IMR-90 (cell line): ENCODE data around the gene RNF6. TPM values are rescaled to one million over a fixed set of nuclear protein-coding genes. Genes with fewer than 3 reads are reported as not detected.

Experiments used
- ATAC-seq: fragments of 200-7000 bp; cut with Tn5 transposase; 2 replicates; pipeline ENCODE4 v1.9.1; 2020; ENCODE audit warnings: low read depth, mild to moderate bottlenecking, moderate library complexity
- BruUV-seq: library from RNA; stranded (reverse); fragments of 400-500 nt; replicated peaks from 2 replicates; lab custom pipeline; 2021; lab: Mats Ljungman, UMichigan
- CTCF ChIA-PET: fragments of 300-600 bp; formaldehyde crosslinking; extraction: SDS; loops from one replicate; lab custom pipeline; 2021; ENCODE audit warnings: antibody characterized with exemption; lab: Yijun Ruan, JAX
- POLR2A ChIA-PET: fragments of 300-600 bp; sonication (Branson Sonifier 250); formaldehyde crosslinking; loops from one replicate; lab custom pipeline; 2022; ENCODE audit warnings: antibody characterized with exemption; ENCODE audit not compliant: unreplicated experiment; lab: Charles Lee
- DNase-seq: peaks from one replicate; pipeline ENCODE4 v3.0.0; 2013
- H2AFZ ChIP-seq: replicated peaks from 2 replicates; pipeline ENCODE3; 2013; ENCODE audit warnings: low read length, mild to moderate bottlenecking; ENCODE audit not compliant: poor library complexity
- H2AK5ac ChIP-seq: 2 replicates; pipeline ENCODE4 v1.6.1; 2013; ENCODE audit warnings: low read depth, low read length, inconsistent platforms
- H2AK9ac ChIP-seq: replicated peaks from 2 replicates; pipeline ENCODE3; 2013; ENCODE audit warnings: mild to moderate bottlenecking, low read depth, low read length, moderate library complexity; ENCODE audit not compliant: poor library complexity
- H2BK120ac ChIP-seq: 2 replicates; pipeline ENCODE4 v1.6.1; 2013; ENCODE audit warnings: low read depth, low read length, inconsistent platforms
- H2BK15ac ChIP-seq: 3 replicates; pipeline ENCODE4 v1.6.1; 2013; ENCODE audit warnings: low read depth, low read length, inconsistent platforms
- H2BK20ac ChIP-seq: 2 replicates; pipeline ENCODE4 v1.6.1; 2013; ENCODE audit warnings: low read depth, mild to moderate bottlenecking, inconsistent platforms, low read length, moderate library complexity
- H2BK5ac ChIP-seq: 2 replicates; pipeline ENCODE4 v1.6.1; 2013; ENCODE audit warnings: mild to moderate bottlenecking, low read depth, low read length, inconsistent platforms; ENCODE audit not compliant: poor library complexity, severe bottlenecking
- H3K14ac ChIP-seq: replicated peaks from 2 replicates; pipeline ENCODE4 v1.6.1; 2013; ENCODE audit warnings: low read depth, low read length, inconsistent platforms
- H3K18ac ChIP-seq: 2 replicates; pipeline ENCODE4 v1.6.1; 2013; ENCODE audit warnings: low read depth, low read length, control low read depth
- H3K23ac ChIP-seq: 2 replicates; pipeline ENCODE4 v1.6.1; 2013; ENCODE audit warnings: low read depth, low read length, inconsistent platforms
- H3K27ac ChIP-seq: 2 replicates; pipeline ENCODE4 v1.5.1; 2013; ENCODE audit warnings: mild to moderate bottlenecking, control low read depth, low read length; ENCODE audit not compliant: insufficient read depth
- H3K27me3 ChIP-seq: 2 replicates; pipeline ENCODE4 v1.6.1; 2013; ENCODE audit warnings: low read length; ENCODE audit not compliant: control insufficient read depth, insufficient read depth
- H3K36me3 ChIP-seq: 2 replicates; pipeline ENCODE4 v1.6.1; 2013; ENCODE audit warnings: low read length, mixed read lengths; ENCODE audit not compliant: control insufficient read depth, insufficient read depth
- H3K4ac ChIP-seq: 2 replicates; pipeline ENCODE4 v1.6.1; 2013; ENCODE audit warnings: low read depth, low read length, inconsistent platforms
- H3K4me1 ChIP-seq: 2 replicates; pipeline ENCODE4 v1.6.1; 2013; ENCODE audit warnings: low read length, mixed read lengths; ENCODE audit not compliant: control insufficient read depth, insufficient read depth
- H3K4me2 ChIP-seq: 2 replicates; pipeline ENCODE4 v1.6.1; 2013; ENCODE audit warnings: low read depth, mild to moderate bottlenecking, control low read depth, low read length, moderate library complexity
- H3K4me3 ChIP-seq: 2 replicates; pipeline ENCODE4 v1.5.1; 2013; ENCODE audit warnings: low read depth, mild to moderate bottlenecking, control low read depth, low read length, moderate library complexity; ENCODE audit not compliant: insufficient read depth
- H3K56ac ChIP-seq: 2 replicates; pipeline ENCODE4 v1.6.1; 2013; ENCODE audit warnings: low read length, inconsistent platforms; ENCODE audit not compliant: insufficient read depth; ENCODE audit errors: extremely low read depth
- H3K79me1 ChIP-seq, 2 experiments: 2 replicates each; pipeline ENCODE4 v1.6.1; 2013; ENCODE audit warnings: low read length in 2 of 2, inconsistent platforms in 1 of 2, low read depth in 1 of 2
- H3K9ac ChIP-seq: 2 replicates; pipeline ENCODE4 v1.6.1; 2013; ENCODE audit warnings: low read depth, low read length, control low read depth
- H3K9me1 ChIP-seq: 2 replicates; pipeline ENCODE4 v1.6.1; 2013; ENCODE audit warnings: low read length, inconsistent platforms; ENCODE audit not compliant: insufficient read depth
- H3K9me3 ChIP-seq: 2 replicates; pipeline ENCODE4 v1.6.1; 2013; ENCODE audit warnings: low read length; ENCODE audit not compliant: control insufficient read depth, insufficient read depth
- H4K20me1 ChIP-seq: 2 replicates; pipeline ENCODE4 v1.6.1; 2013; ENCODE audit warnings: low read length, inconsistent platforms; ENCODE audit not compliant: insufficient read depth
- H4K5ac ChIP-seq: 2 replicates; pipeline ENCODE4 v1.6.1; 2013; ENCODE audit warnings: mild to moderate bottlenecking, low read depth, low read length, control low read depth
- H4K8ac ChIP-seq, 2 experiments: 2 replicates each; pipeline ENCODE4 v1.6.1; 2013; ENCODE audit warnings: low read depth in 2 of 2, low read length in 2 of 2, control low read depth in 1 of 2, inconsistent platforms in 1 of 2
- H4K91ac ChIP-seq: 2 replicates; pipeline ENCODE4 v1.6.1; 2013; ENCODE audit warnings: low read depth, low read length, inconsistent platforms; ENCODE audit not compliant: insufficient read depth
- POLR2A ChIP-seq: IDR thresholded peaks from 2 replicates; pipeline ENCODE4 v1.6.1; 2012; ENCODE audit warnings: mild to moderate bottlenecking, low read depth, low read length
- WGBS, 2 experiments: methylation state at CpG; one replicate each; pipeline versions ENCODE4 v1.1.5 to v1.1.7; 2013; ENCODE audit warnings: missing lambda C conversion rate in 2 of 2; ENCODE audit not compliant: insufficient read length in 1 of 2; ENCODE audit errors: extremely low coverage in 2 of 2; 5-methylcytosine and 5-hydroxymethylcytosine counted together
- dilution Hi-C: fragments of 300-500 bp; cut with HindIII; formaldehyde crosslinking; loops from one replicate; pipeline ENCODE4 v1.14.3; 2018; ENCODE audit warnings: low sequenced_read_pairs; ENCODE audit not compliant: unreplicated experiment
- in situ Hi-C: fragments of 300-500 bp; cut with MboI; formaldehyde crosslinking; loops from 3 replicates; pipeline ENCODE4 v1.14.3; 2019; ENCODE audit warnings: low sequenced_read_pairs, inconsistent platforms, mixed read lengths
- intact Hi-C: fragments of 100-400 bp; cut with micrococcal nuclease; formaldehyde crosslinking; loops from 2 replicates; pipeline ENCODE4 v1.10.0; 2022
- polyA plus RNA-seq, 3 experiments: library from polyadenylated mRNA; depleted of rRNA; stranded (reverse); fragments of >200 nt; gene quantifications; 2 replicates each; pipeline ENCODE4 v1.2.3, GENCODE V29; 2012; ENCODE audit warnings: low replicate concordance in 1 of 3
- total RNA-seq: library from RNA; depleted of rRNA; stranded (reverse); fragments of >200 nt; gene quantifications from 2 replicates; pipeline ENCODE4 v1.2.3, GENCODE V29; 2012
- TF ChIP-seq, protein P1 (sequence below): conservative IDR thresholded peaks from 2 replicates; pipeline ENCODE4 v1.5.1; 2012; ENCODE audit warnings: mild to moderate bottlenecking, low read depth, low read length, improper control_type of control experiment

The RNF6 gene
- total and polyA plus RNA-seq, 2 of the 4 experiments (the other 2 are of a cell fraction) = 22.9 to 33.3 TPM

DNA sequence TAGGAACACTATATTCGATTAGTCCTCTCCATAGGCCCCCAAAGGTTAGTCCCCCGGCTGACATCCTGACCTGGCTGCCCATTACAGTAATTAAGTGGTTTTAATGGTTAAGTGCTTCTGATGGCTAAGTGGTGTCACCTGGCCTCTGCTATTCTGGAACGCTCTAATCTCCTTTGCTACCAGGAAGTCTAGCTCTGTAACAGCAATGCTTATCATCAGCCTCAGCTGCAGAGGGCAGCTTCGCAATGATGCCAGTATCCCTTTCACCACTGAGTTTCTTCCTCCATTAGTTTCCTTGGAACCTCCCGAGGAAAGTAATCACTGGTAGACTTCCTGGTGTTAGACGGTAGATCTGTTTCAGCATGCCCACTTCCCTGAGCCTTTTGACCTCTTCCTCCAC is 8.6 kb upstream of the RNF6 start:
- Histone ChIP-seq H3K4me1 (no peaks in the 10 kb centered on the region), H2BK20ac (no peak overlapping the region), H3K9me1 (no peaks in the 10 kb centered on the region), H3K27ac (no peak overlapping the region), H2AK5ac (no peak overlapping the region), H2BK15ac (no peak overlapping the region), H2AK9ac (no peak overlapping the region), H3K9ac (no peak overlapping the region), H3K56ac (no peak overlapping the region), H3K9me3 (no peaks in the 10 kb centered on the region), H2BK5ac (no peak overlapping the region), H3K36me3 (no peaks in the 10 kb centered on the region), H2AFZ (peak overlapping the region; percentile 3), H3K14ac (no peak overlapping the region), H3K23ac (no peak overlapping the region), H3K4me2 (no peak overlapping the region), H3K79me1 (no peaks in the 10 kb centered on the region), H4K20me1 (no peaks in the 10 kb centered on the region), H2BK120ac (no peak overlapping the region), H3K4ac (no peak overlapping the region), H3K27me3 (peaks cover 6% of the 10 kb centered on the region), H4K5ac (no peak overlapping the region), H3K4me3 (no peak overlapping the region), H3K18ac (no peak overlapping the region), H4K91ac (no peak overlapping the region), H4K8ac (no peak overlapping the region)
- no peak for TF ChIP-seq POLR2A
- TF ChIP-seq, protein P1, sequence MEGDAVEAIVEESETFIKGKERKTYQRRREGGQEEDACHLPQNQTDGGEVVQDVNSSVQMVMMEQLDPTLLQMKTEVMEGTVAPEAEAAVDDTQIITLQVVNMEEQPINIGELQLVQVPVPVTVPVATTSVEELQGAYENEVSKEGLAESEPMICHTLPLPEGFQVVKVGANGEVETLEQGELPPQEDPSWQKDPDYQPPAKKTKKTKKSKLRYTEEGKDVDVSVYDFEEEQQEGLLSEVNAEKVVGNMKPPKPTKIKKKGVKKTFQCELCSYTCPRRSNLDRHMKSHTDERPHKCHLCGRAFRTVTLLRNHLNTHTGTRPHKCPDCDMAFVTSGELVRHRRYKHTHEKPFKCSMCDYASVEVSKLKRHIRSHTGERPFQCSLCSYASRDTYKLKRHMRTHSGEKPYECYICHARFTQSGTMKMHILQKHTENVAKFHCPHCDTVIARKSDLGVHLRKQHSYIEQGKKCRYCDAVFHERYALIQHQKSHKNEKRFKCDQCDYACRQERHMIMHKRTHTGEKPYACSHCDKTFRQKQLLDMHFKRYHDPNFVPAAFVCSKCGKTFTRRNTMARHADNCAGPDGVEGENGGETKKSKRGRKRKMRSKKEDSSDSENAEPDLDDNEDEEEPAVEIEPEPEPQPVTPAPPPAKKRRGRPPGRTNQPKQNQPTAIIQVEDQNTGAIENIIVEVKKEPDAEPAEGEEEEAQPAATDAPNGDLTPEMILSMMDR = no peak
- CTCF ChIA-PET = no interaction called here
- in situ Hi-C loops = no loop called here
- dilution Hi-C loops = no loop called here
- no TSS peak for BruUV-seq
- no peak for ATAC-seq
- intact Hi-C loops = no loop called here
- DNase-seq = no peak
- WGBS, 2 experiments = 57% methylated on average over 1 of the region's 6 CpGs; no CpG with 5 or more reads in 1 of the 2 experiments
- POLR2A ChIA-PET = no interaction called here
